ENCODE data around the gene CDHR4. TPM values are rescaled to one million over a fixed set of nuclear protein-coding genes. Genes with fewer than 3 reads are reported as not detected.

The CDHR4 gene
- total RNA-seq, 1 donor from 2014 or later, result not detected

- Mint-ChIP-seq H3K27ac (no peak overlapping the region), H3K4me3 (no peak overlapping the region), H3K36me3 (peaks cover 19% of the 10 kb centered on the region), H3K4me1 (peaks cover 9% of the 10 kb centered on the region), H3K27me3 (ENCODE audit: insufficient read depth, low read depth) (no peaks in the 10 kb centered on the region), H3K9me3 (no peaks in the 10 kb centered on the region)
- Histone ChIP-seq H3K27ac (no peak overlapping the region), H3K4me2 (no peak overlapping the region), H3K9ac (no peak overlapping the region), H3K4me1 (no peaks in the 10 kb centered on the region), H3K27me3 (no peaks in the 10 kb centered on the region), H4K20me1 (ENCODE audit: low read depth) (peaks cover 70% of the 10 kb centered on the region), H3K36me3 (peaks cover 6% of the 10 kb centered on the region), H3K79me2 (ENCODE audit: low read depth) (peaks cover 72% of the 10 kb centered on the region), H3K4me3 (no peak overlapping the region), H2AFZ (replicated peaks) (no peak overlapping the region), H3K9me3 (ENCODE audit: low read depth) (no peaks in the 10 kb centered on the region), H3F3A (ENCODE audit: low read depth) (peaks cover 5% of the 10 kb centered on the region)
- DNase-seq (ENCODE audit: low spot score), result no peak
- TF ChIP-seq EZH2phosphoT487 (IDR thresholded peaks at IDR 0.05) (no peak), EZH2 (IDR thresholded peaks at IDR 0.05) (no peak), CTCF (IDR thresholded peaks at IDR 0.05) (no peak)
Measured at GRCh38 chr3:49745986-49746385, 53.7 kb downstream of the CDHR4 start.

Small RNA genes within 50 kb of the gene (microRNA-seq; reads per million reads assigned to microRNA genes)
- gene MIR5193, result not detected

Small RNA genes within 50 kb of the gene (small RNA-seq; reads per million reads assigned to genes)
- not detected for gene COX6CP14

Other genes starting within 250 kb of the CDHR4 start
- gene BSN, start 245.4 kb downstream of the CDHR4 start, total RNA-seq (ENCODE audit: low replicate concordance), result 0.17 and 0.53 TPM in 2 replicates
- 132 and 160 TPM in 2 replicates for gene APEH, start 125.5 kb downstream of the CDHR4 start, total RNA-seq (ENCODE audit: low replicate concordance)
- gene MST1, start 110.4 kb downstream of the CDHR4 start, total RNA-seq (ENCODE audit: low replicate concordance), result 2.7 and 8.8 TPM in 2 replicates
- gene RNF123, start 110.3 kb downstream of the CDHR4 start, total RNA-seq (ENCODE audit: low replicate concordance), result 15.0 and 34.4 TPM in 2 replicates
- gene AMIGO3, start 80.2 kb downstream of the CDHR4 start, total RNA-seq (ENCODE audit: low replicate concordance), result 2.6 TPM in 1 of 2 replicates, not detected in the other
- gene GMPPB, start 75.9 kb downstream of the CDHR4 start, total RNA-seq (ENCODE audit: low replicate concordance), result 10.6 and 18.8 TPM in 2 replicates
- gene IP6K1, start 13.3 kb downstream of the CDHR4 start, total RNA-seq (ENCODE audit: low replicate concordance), result 26.3 and 41.2 TPM in 2 replicates
- 0.84 TPM in 1 of 2 replicates, not detected in the other for gene INKA1, start 3.4 kb upstream of the CDHR4 start, total RNA-seq (ENCODE audit: low replicate concordance)
- 0.47 and 4.3 TPM in 2 replicates for gene UBA7, start 14.1 kb upstream of the CDHR4 start, total RNA-seq (ENCODE audit: low replicate concordance)
- gene TRAIP, start 56.7 kb upstream of the CDHR4 start, total RNA-seq (ENCODE audit: low replicate concordance), result 24.4 and 32.2 TPM in 2 replicates
- gene CAMKV, start 70.0 kb upstream of the CDHR4 start, total RNA-seq (ENCODE audit: low replicate concordance), result 10.8 and 12.1 TPM in 2 replicates
- 0.32 and 1.8 TPM in 2 replicates for gene MST1R, start 104.0 kb upstream of the CDHR4 start, total RNA-seq (ENCODE audit: low replicate concordance)
- 1.9 and 4.5 TPM in 2 replicates for gene MON1A, start 129.9 kb upstream of the CDHR4 start, total RNA-seq (ENCODE audit: low replicate concordance)
- 126 and 170 TPM in 2 replicates for gene RBM6, start 140.3 kb upstream of the CDHR4 start, total RNA-seq (ENCODE audit: low replicate concordance)